WERI-Rb-1 (cell line): ENCODE data around the gene CFAP410.
A peak's percentile ranks its signal among the peaks of the same experiment; 100 is the strongest.

Source experiments
- DNase-seq: peaks from one replicate; pipeline ENCODE4 v3.0.0-alpha.2; 2020
- H3K27ac ChIP-seq: fragments of 250-450 bp; sonication (Bioruptor Pico); 2 replicates; pipeline ENCODE4 v1.5.1; 2020; ENCODE audit warnings: mild to moderate bottlenecking, moderate library complexity
- H3K27me3 ChIP-seq: fragments of 250-450 bp; sonication (Bioruptor Pico); 2 replicates; pipeline ENCODE4 v1.5.1; 2021; ENCODE audit warnings: mild to moderate bottlenecking, low read depth, moderate library complexity; ENCODE audit not compliant: insufficient read depth, severe bottlenecking
- H3K36me3 ChIP-seq: fragments of 250-450 bp; sonication (Bioruptor Pico); 2 replicates; pipeline ENCODE4 v1.5.1; 2020; ENCODE audit warnings: mild to moderate bottlenecking, moderate library complexity
- H3K4me3 ChIP-seq: 2 replicates; pipeline ENCODE4 v1.5.1; 2011; ENCODE audit warnings: low read depth, mild to moderate bottlenecking, control low read depth, low read length
- H3K9me3 ChIP-seq: fragments of 250-450 bp; sonication (Bioruptor Pico); 2 replicates; pipeline ENCODE4 v1.5.1; 2021; ENCODE audit warnings: mild to moderate bottlenecking, moderate library complexity; ENCODE audit not compliant: severe bottlenecking
- TF ChIP-seq, protein P1 (sequence below): IDR thresholded peaks from 2 replicates; pipeline ENCODE4 v1.5.1; 2011; ENCODE audit warnings: low read depth, mild to moderate bottlenecking, control low read depth, inconsistent platforms, low read length

Gene CFAP410

DNA sequence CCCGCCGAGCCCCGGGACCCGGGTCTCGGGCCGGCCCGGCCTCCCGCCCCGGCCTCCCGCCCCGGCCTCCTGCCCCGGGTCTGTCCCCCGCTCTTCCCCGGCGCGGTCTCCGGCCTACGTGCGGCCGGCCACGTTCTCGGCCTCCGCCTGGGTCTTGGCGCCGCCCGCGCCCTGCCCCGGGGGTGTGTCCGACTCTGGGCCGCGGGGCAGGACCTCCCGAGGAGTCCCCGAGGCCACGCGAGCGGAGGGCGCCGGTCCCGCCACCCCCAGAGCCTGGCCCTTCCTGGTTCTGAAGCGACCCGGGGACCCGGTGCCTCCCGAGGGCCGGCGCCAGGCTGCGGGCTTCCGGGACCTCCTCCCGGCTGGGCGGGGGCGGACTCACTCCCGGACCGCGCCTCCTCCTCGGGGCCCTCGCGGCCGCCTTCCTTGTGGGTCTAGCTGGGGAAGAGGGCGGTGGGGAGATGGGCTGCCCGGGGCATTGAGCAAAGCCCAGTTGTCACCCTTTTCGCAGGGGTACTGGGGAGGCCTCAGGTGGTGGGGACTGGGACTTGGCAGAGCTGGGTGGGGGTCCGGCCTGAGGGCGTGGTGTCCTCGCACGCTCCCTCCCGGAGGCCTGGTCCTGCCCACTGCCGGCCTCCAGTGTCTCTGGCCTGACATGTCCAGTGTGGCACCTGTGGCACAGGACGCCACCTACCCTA, 38.8 kb downstream of the CFAP410 start:
- peak; percentile 49 for DNase-seq
- TF ChIP-seq, protein P1, sequence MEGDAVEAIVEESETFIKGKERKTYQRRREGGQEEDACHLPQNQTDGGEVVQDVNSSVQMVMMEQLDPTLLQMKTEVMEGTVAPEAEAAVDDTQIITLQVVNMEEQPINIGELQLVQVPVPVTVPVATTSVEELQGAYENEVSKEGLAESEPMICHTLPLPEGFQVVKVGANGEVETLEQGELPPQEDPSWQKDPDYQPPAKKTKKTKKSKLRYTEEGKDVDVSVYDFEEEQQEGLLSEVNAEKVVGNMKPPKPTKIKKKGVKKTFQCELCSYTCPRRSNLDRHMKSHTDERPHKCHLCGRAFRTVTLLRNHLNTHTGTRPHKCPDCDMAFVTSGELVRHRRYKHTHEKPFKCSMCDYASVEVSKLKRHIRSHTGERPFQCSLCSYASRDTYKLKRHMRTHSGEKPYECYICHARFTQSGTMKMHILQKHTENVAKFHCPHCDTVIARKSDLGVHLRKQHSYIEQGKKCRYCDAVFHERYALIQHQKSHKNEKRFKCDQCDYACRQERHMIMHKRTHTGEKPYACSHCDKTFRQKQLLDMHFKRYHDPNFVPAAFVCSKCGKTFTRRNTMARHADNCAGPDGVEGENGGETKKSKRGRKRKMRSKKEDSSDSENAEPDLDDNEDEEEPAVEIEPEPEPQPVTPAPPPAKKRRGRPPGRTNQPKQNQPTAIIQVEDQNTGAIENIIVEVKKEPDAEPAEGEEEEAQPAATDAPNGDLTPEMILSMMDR = no peak
- no peaks in the 10 kb centered on the region; the same call in 1 of the 2 replicates for H3K36me3 ChIP-seq
- H3K27ac ChIP-seq = peak overlapping the region; percentile 83
- H3K4me3 ChIP-seq = peak overlapping the region; percentile 78
- no peaks in the 10 kb centered on the region for H3K27me3 ChIP-seq
- no peaks in the 10 kb centered on the region for H3K9me3 ChIP-seq

DNA sequence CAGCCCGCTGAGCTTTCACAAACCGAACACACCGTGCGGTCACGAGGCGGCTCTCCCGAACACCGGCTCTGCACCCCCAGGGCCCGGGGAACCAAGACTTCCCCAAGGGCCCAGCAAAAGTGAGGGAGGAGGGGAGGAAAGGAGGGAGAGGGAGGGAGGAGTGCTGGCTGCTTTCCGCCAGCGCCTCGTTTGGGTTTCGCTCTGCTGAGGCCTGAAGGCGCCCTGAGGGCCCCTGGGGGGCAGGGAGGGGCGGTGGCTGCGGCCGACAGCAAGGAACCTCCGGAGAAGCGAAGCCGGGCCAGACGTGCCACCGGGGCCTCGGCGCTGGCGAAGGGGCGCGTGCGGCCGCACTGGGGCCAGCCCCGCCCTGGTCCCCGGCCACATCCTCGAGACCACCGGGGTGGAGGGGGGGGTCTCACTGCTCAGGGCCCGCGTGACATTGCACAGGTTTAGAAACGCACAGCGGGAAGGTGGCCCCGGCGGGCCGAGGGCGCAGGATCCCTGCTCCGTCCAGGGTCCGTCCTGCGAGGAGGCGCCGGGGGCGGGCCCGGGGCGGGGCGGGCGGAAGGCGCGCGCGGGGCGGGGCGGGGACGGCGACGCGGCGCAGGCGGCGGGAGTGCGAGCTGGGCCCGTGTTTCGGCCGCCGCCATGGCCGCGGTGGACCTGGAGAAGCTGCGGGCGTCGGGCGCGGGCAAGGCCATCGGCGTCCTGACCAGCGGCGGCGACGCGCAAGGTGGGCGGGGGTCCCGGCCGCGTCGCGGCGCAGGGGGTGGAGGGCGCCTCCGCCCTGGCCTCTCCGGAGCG, 39.5 kb downstream of the CFAP410 start, which contains the start of gene PFKL:
Gene PFKL, plus strand, starts transcription at position 596 of the 804 bp plus-strand sequence. Its CDS starts 53 bp downstream, at position 649.
- DNase-seq = peak; percentile 69
- peak within 1 kb of the TSS; percentile 83 for H3K27ac ChIP-seq
- H3K27me3 ChIP-seq = no peaks in the 10 kb centered on the region
- peak within 1 kb of the TSS; percentile 78 for H3K4me3 ChIP-seq
- no peaks in the 10 kb centered on the region for H3K36me3 ChIP-seq
- TF ChIP-seq, protein P1 = no peak
- H3K9me3 ChIP-seq = no peaks in the 10 kb centered on the region

DNA sequence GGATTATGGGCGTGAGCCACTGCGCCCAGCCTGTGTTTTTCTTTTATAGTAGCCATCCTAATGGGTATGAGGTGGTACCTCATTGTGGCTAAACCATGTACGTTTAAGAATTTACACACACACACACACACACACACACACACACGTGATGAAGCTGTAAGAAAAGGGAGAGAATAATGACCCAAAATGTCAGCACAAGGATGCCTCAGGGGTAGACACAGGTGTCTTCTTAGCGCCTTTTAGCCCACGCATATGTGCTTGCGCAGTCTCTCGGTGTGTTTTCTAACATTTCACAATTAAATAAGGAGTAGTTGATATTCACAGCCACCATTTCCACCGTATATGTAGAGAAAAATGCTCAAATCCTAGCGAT, 40.1 kb downstream of the CFAP410 start:
- no peaks in the 10 kb centered on the region for H3K9me3 ChIP-seq
- H3K27me3 ChIP-seq = no peaks in the 10 kb centered on the region
- peak overlapping the region; percentile 78 for H3K4me3 ChIP-seq
- DNase-seq = no peak
- no peaks in the 10 kb centered on the region for H3K36me3 ChIP-seq
- TF ChIP-seq, protein P1 = no peak
- H3K27ac ChIP-seq = peak overlapping the region; percentile 83

DNA sequence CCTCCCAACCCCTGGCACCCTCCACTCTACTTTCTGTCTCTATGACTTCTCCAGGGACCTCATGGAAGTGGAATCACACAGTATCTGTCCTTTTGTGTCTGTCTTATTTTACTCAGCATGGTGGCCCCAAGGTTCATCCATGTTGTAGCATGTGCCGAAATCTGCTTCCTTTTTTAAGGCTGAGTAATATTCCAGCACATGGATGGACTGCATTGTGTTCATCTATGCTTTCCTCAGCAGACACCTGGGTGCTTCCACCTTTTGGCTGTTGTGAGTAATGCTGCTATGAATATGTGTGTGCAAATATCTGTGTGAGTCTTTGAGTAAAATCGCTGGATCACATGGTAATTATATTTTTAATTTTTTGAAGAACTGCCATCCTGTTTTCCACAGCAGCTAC, 40.9 kb downstream of the CFAP410 start:
- DNase-seq = no peak
- Histone ChIP-seq H3K4me3 (no peak overlapping the region), H3K27ac (no peak overlapping the region), H3K36me3 (no peaks in the 10 kb centered on the region), H3K27me3 (no peaks in the 10 kb centered on the region), H3K9me3 (no peaks in the 10 kb centered on the region)
- TF ChIP-seq, protein P1 = 0 out of 2 replicates have a peak, but pooled peaks have one; percentile 11

DNA sequence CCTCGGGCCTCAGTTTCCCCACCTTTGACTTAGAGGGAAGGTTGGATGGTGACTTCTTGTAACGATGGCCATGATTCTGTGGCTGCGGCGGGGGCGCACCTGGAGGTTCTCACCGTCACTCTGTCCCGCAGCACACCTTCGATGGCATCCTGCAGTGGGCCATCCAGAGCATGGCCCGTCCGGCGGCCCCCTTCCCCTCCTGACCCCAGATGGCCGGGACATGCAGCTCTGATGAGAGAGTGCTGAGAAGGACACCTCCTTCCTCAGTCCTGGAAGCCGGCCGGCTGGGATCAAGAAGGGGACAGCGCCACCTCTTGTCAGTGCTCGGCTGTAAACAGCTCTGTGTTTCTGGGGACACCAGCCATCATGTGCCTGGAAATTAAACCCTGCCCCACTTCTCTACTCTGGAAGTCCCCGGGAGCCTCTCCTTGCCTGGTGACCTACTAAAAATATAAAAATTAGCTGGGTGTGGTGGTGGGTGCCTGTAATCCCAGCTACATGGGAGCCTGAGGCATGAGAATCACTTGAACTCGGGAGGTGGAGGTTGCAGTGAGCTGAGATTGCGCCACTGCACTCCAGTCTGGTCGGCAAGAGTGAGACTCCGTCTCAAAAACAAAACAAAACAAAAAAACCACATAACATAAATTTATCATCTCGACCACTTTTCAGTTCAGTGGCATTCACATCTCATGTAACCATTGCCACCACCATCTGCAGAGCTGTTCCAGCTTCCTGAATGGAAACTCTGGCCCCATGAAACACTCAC, 41.5 kb downstream of the CFAP410 start:
- Histone ChIP-seq H3K9me3 (no peaks in the 10 kb centered on the region), H3K27me3 (no peaks in the 10 kb centered on the region), H3K36me3 (no peaks in the 10 kb centered on the region), H3K4me3 (no peak overlapping the region), H3K27ac (no peak overlapping the region)
- TF ChIP-seq, protein P1 = peak; percentile 96
- DNase-seq = peak; percentile 94
